Left lung (tissue), 10 donors: ENCODE results near the gene GRID1. TPM values are rescaled to one million over a fixed set of nuclear protein-coding genes. Genes with fewer than 3 reads are reported as not detected.

Experiments used
- ATAC-seq: fragments of 200-7000 bp; cut with Tn5 transposase; one replicate; pipeline ENCODE4 v1.9.1; 2020; ENCODE audit warnings: moderate library complexity
- DNase-seq, 4 donors: peaks; one replicate each; pipeline ENCODE4 v3.0.0-alpha.2; 2013 to 2020
- H3K27ac ChIP-seq, 2 donors: fragments of 200-600 bp; sonication (generic) in 1 of 2; one replicate each; pipeline versions ENCODE4 v1.5.0 to v1.8.0; 2020 to 2021
- H3K27me3 ChIP-seq, 2 donors: fragments of 200-600 bp; sonication (generic) in 1 of 2; one replicate each; pipeline versions ENCODE4 v1.5.0 to v1.8.0; 2020 to 2021
- H3K36me3 ChIP-seq, 2 donors: fragments of 200-600 bp; sonication (generic) in 1 of 2; one replicate each; pipeline versions ENCODE4 v1.5.0 to v1.8.0; 2020 to 2021
- H3K4me1 ChIP-seq, 2 donors: fragments of 200-600 bp; one replicate each; pipeline ENCODE4 v1.8.0; 2021
- H3K4me3 ChIP-seq, 2 donors: fragments of 200-600 bp; sonication (generic) in 1 of 2; one replicate each; pipeline versions ENCODE4 v1.5.0 to v1.8.0; 2020 to 2021; ENCODE audit warnings: mild to moderate bottlenecking in 1 of 2
- H3K9me3 ChIP-seq, 2 donors: fragments of 200-600 bp; sonication (generic) in 1 of 2; one replicate each; pipeline versions ENCODE4 v1.5.0 to v1.8.0; 2020 to 2021
- intact Hi-C, 2 donors: fragments of 100-400 bp; cut with DNase I; formaldehyde crosslinking; loops; one replicate each; pipeline versions ENCODE4 v1.11.2 to v1.14.2; 2022
- polyA plus RNA-seq, 6 donors: library from polyadenylated mRNA; unstranded; fragments of 120-200 nt; gene quantifications; one replicate each; pipeline ENCODE4 v1.2.1, GENCODE V29; 2013; ENCODE audit not compliant: insufficient read length in 6 of 6
- total RNA-seq, 2 donors: library from RNA; stranded (reverse); fragmentation: NEBNext Ultra II Directional; extraction: Animal tissue kit (Norgen Biotek cat#: 25700); gene quantifications; one replicate each; pipeline ENCODE4 v1.2.1, GENCODE V29; 2021
- TF ChIP-seq, protein P1 (sequence below), 2 donors: fragments of 200-600 bp; sonication (generic) in 1 of 2; IDR thresholded peaks; one replicate each; pipeline versions ENCODE4 v1.5.0 to v1.8.0; 2021; ENCODE audit warnings: antibody characterized with exemption in 2 of 2
- donor health status: DM: no; HTN: yes; CAD: no.
- donor health status: DM: no; HTN: no; CAD: no.

GRID1 gene
- total and polyA plus RNA-seq, 8 donors: 0.81 to 2.6 (median 1.2) TPM

DNA sequence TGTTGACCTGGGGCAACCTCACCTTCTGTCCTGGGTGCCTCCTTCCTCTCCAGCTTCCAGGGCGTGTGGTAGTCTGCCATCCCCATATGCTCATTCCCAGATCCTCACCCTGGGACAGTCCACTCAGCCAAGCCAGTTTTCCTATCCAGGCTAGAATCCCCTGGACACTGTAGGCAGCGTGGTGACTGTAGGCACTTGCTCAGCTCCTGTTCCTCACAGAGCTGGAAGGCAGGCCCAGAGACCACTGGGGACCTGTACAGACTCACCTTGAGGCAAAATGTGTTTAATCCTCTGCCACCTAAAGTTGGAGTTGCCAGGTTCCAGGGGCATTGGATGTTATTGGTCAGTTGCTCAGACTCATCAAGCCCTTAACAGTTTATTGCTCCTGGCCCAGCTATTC is 2.4 kb upstream of the GRID1 start:
- no peak overlapping the region for H3K4me3 ChIP-seq
- no peaks in the 10 kb centered on the region for H3K9me3 ChIP-seq
- no peak overlapping the region for H3K27ac ChIP-seq
- TF ChIP-seq, protein P1, sequence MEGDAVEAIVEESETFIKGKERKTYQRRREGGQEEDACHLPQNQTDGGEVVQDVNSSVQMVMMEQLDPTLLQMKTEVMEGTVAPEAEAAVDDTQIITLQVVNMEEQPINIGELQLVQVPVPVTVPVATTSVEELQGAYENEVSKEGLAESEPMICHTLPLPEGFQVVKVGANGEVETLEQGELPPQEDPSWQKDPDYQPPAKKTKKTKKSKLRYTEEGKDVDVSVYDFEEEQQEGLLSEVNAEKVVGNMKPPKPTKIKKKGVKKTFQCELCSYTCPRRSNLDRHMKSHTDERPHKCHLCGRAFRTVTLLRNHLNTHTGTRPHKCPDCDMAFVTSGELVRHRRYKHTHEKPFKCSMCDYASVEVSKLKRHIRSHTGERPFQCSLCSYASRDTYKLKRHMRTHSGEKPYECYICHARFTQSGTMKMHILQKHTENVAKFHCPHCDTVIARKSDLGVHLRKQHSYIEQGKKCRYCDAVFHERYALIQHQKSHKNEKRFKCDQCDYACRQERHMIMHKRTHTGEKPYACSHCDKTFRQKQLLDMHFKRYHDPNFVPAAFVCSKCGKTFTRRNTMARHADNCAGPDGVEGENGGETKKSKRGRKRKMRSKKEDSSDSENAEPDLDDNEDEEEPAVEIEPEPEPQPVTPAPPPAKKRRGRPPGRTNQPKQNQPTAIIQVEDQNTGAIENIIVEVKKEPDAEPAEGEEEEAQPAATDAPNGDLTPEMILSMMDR (IDR thresholded peaks at IDR 0.05): no peak
- intact Hi-C loops: no loop called here
- peaks cover 40 to 97% of the 10 kb centered on the region in 2 donors for H3K27me3 ChIP-seq
- ATAC-seq (no peak), DNase-seq (peak in 1 of 4 donors; percentile 23)
- H3K36me3 ChIP-seq: no peaks in the 10 kb centered on the region
- H3K4me1 ChIP-seq: peaks cover 0 to 36% of the 10 kb centered on the region in 2 donors

DNA sequence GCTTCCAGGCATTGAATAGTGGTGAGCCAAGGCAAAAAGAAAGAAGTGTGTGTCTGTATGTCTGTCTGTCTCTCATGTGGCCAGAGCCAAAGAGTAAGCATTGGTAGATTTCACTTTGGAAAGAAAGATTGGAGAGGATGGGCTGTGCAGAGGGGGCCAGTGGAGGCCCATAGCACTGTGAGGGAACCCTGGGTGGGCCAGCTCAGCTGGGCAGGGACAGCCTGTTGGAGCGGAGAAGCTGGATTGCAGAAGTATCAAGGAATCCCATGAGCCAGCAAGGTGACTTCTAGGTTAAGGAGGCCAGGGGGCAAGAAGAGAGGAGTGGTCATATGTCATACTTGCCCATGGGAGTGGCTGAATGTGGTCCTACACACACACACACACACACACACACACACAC is 1.5 kb upstream of the GRID1 start:
- no peak for ATAC-seq
- Histone ChIP-seq H3K4me3 (no peak overlapping the region), H3K9me3 (no peaks in the 10 kb centered on the region), H3K4me1 (peaks cover 7 to 46% of the 10 kb centered on the region in 2 donors), H3K27ac (no peak overlapping the region), H3K36me3 (no peaks in the 10 kb centered on the region), H3K27me3 (peaks cover 49 to 98% of the 10 kb centered on the region in 2 donors)
- TF ChIP-seq, protein P1 (IDR thresholded peaks at IDR 0.05): no peak
- intact Hi-C loops: no loop called here
- no peak for DNase-seq

DNA sequence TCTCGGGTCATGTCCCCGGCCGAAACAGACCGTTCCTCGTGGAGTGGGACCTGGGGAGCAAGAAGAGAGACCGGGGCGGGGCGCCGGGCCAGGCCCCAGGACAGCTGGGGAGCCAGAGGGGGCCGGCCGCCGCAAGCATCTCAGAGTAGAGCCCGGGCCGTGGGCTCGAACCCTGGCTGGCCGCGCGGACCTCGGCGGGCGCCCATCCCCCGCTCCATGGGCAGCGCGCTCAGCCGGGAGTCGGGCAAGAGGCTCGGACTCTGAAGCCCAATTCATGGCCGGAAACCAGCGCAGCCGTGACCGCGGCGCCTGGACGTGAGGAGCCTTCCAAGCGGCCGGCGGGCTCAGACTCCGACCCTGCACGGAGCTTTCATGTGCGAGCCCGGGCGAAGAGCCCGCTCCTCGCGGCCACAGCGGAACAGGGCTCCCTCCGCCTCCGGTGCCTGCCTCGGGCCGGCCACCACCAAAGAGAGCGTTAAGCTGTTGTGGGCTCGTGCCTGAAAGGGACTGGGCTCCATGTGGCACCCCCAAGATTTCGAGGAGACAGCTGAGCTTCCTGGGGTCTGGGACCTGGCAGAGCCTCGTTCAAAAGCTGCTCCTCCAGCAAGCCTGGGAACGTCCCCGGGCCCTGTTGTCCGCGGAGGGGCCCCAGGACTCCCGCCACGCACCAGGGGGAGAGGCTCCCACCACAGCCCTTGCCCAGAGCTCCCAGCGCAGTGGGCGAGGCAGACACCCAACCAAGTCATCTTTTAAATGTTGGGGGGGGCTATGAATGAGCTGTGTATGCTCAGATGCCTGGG is 757 bp upstream of the GRID1 start:
- DNase-seq (peak in 2 of 4 donors; percentile 33 to 82), ATAC-seq (peak; percentile 2)
- Histone ChIP-seq H3K27me3 (peaks cover 54 to 100% of the 10 kb centered on the region in 2 donors), H3K4me3 (peak overlapping the region; percentile 0 to 44), H3K36me3 (no peaks in the 10 kb centered on the region), H3K4me1 (peaks cover 8 to 50% of the 10 kb centered on the region in 2 donors), H3K9me3 (no peaks in the 10 kb centered on the region), H3K27ac (no peak overlapping the region)
- TF ChIP-seq, protein P1 (IDR thresholded peaks at IDR 0.05): no peak
- intact Hi-C loops: no loop called here

DNA sequence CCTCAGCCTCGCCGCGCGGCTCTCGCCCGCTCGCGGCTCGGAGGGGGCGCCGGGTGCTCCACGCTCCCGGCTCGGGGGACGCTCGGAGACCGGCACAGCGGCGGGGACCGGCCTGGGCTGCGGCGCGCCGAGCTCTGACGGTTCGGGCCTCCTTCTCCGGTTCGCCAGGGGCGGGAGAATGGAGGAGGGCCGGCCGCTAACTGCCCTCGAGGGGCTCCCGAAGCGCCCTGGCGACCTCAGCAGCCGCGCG is 232 bp upstream of the GRID1 start:
- Histone ChIP-seq H3K4me3 (peak overlapping the region; percentile 0 to 44), H3K27ac (no peak overlapping the region), H3K4me1 (peaks cover 8 to 50% of the 10 kb centered on the region in 2 donors), H3K36me3 (no peaks in the 10 kb centered on the region), H3K27me3 (peaks cover 54 to 100% of the 10 kb centered on the region in 2 donors), H3K9me3 (no peaks in the 10 kb centered on the region)
- DNase-seq (no peak), ATAC-seq (no peak)
- intact Hi-C loops: no loop called here
- TF ChIP-seq, protein P1 (IDR thresholded peaks at IDR 0.05): no peak

DNA sequence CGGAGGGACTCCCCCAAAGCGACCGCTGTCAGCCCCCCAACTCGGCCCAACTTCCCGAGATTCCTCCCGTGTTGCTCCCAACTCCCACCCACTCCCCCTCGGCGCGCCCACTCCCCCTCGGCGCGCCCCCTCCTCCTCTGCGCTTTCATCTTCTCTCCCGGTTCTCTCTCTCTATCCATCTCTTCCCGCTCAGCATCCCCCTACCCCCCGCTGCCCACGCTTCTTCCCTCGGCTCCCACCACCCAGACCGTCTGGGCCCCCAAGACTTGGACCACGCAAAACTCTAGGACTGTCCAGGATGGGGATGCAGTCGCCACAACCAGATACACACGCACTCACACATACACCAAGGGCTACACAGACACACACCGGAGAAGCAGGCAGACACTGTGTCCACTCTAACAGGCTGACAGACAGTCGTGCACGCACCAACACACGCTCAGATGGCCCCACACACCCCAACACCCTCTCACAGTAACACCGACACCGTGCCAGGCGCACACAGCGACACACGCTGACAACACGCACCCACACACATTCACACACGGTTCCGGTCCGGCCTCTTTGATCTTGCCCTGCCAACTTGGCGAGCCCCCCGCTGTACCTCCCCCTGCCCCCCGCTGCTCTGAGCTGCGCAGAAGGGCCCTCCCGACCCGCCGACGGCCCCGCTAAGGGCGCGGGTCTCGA is 1.1 kb downstream of the GRID1 start:
- TF ChIP-seq, protein P1 (IDR thresholded peaks at IDR 0.05): no peak
- Histone ChIP-seq H3K9me3 (no peaks in the 10 kb centered on the region), H3K36me3 (no peaks in the 10 kb centered on the region), H3K27me3 (peaks cover 54 to 90% of the 10 kb centered on the region in 2 donors), H3K4me1 (peaks cover 8 to 50% of the 10 kb centered on the region in 2 donors), H3K27ac (no peak overlapping the region), H3K4me3 (peak overlapping the region; percentile 9 to 44)
- peak in 2 of 4 donors; percentile 12 to 27 for DNase-seq
- intact Hi-C loops: no loop called here
- no peak for ATAC-seq
